ENCODE data around the gene VIP.

VIP gene

DNA sequence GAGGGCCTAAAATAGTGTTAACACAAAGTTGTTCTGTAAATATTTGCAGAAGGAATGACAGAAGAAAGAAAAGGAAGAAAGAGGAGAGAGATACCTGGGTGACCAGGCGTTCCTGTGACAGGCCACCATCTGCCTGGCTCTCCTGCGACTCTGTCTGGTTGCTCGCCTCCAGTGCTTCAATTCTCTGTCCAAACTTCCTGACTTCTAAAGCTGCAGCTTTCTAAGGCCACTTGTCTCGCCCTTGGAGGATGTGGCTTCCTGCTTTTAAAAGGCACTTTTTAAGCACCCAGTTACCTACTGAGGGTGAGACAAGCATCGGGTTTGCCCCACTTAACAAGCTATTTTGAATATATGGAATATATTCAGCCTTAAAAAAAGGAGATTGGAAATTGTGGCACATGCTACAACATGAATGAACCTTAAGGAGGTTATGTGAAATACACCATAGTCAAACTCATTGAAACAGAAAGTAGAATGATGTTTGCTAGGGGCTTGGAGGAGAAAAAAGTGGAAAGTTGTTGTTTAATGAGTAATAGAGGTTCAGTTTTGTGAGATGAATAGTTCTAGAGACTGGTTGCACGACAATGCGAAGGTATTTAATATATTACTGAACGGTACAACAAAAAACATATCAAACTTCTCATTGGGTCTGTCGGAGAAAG lies 32.8 kb downstream of the VIP start:
- no peak for DNase-seq

DNA sequence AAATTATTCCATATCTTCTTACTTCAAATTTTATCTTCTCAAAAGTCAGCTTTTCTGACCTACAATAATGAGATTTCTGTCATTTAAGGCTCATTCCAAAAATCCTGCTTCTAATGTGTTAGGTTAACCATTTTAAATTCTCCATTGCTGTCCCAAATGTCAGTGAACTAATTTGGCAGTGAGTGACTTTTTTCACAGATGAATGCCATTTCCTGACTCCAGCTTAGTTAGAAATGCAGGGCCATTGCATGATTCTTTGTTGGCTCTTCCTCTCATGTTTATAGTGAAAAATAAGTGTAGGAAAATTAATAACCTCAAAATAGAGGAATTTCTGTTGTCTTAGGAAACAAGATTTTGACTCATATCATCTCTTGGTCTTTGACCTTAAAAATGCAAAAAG lies 44.1 kb downstream of the VIP start:
- DNase-seq, result no peak

DNA sequence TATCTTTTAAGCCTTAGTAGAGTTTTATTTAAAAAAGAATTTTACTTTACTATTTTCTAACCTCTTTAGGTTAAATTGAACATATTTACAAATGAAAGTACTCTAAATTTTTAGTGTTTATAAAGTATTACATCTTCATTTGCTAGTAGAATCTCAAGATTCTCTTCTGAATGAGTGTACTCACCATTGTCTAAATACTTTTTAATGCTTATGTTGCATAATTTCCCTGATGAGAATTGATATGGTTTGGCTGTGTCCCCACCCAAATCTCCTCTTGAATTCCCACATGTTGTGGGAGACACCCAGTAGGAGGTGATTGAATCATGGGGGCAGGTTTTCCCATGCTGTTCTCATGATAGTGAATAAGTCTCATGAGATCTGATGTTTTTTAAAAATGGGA lies 53.6 kb downstream of the VIP start:
- DNase-seq, result no peak

Measured in CD4-positive, alpha-beta T cell treated with Interleukin-21 for 1 hour (primary cell).